Cardiac atrium fibroblast (primary cell): Measurements from ENCODE around the gene CD2BP2. TPM values are rescaled to one million over a fixed set of nuclear protein-coding genes. Genes with fewer than 3 reads are reported as not detected.

Source experiments
- total RNA-seq: library from RNA; depleted of rRNA; stranded (reverse); fragments of >200 nt; gene quantifications from 2 replicates; pipeline ENCODE4 v1.2.3, GENCODE V29; 2015

Gene CD2BP2
- 42.4 and 48.6 TPM in 2 replicates for total RNA-seq

GRCh38 chr16:30355144-30355953 is at the start of gene CD2BP2:
CD2BP2 (minus strand) TSS chr16:30355308; CDS start chr16:30354681, 627 bp downstream.

GRCh38 chr16:30395155-30395991 is 40.3 kb upstream of the CD2BP2 start, which contains the start of gene ZNF48:
ZNF48 (plus strand) TSS chr16:30395420; CDS start chr16:30395795, 375 bp downstream.

GRCh38 chr16:30382111-30382881 is 27.2 kb upstream of the CD2BP2 start, which contains the start of gene SEPTIN1:
SEPTIN1 (minus strand) TSS chr16:30382561; CDS start chr16:30382542, 19 bp downstream.

GRCh38 chr16:30374538-30374937 is 19.4 kb upstream of the CD2BP2 start, which contains the start of gene MYL11:
MYL11 (plus strand) TSS chr16:30374802; CDS start chr16:30374858, 56 bp downstream.

GRCh38 chr16:30370456-30371247 is 15.5 kb upstream of the CD2BP2 start, which contains the start of gene TBC1D10B:
TBC1D10B (minus strand) TSS chr16:30370494; CDS start chr16:30370183, 311 bp downstream.

Other genes starting within 250 kb of the CD2BP2 start
- gene GDPD3, start 241.8 kb downstream of the CD2BP2 start, total RNA-seq, result 0.81 and 1.8 TPM in 2 replicates
- gene MAPK3, start 232.1 kb downstream of the CD2BP2 start, total RNA-seq, result 79.4 and 81.2 TPM in 2 replicates
- under 0.01 and 0.90 TPM in 2 replicates for gene CORO1A, start 171.7 kb downstream of the CD2BP2 start, total RNA-seq
- 272 and 348 TPM in 2 replicates for gene BOLA2B, start 161.6 kb downstream of the CD2BP2 start, total RNA-seq
- gene SLX1A, start 161.4 kb downstream of the CD2BP2 start, total RNA-seq, result 16.4 and 43.6 TPM in 2 replicates
- 7.1 and 13.4 TPM in 2 replicates for gene SULT1A3, start 156.1 kb downstream of the CD2BP2 start, total RNA-seq
- gene NPIPB13, start 106.8 kb downstream of the CD2BP2 start, total RNA-seq, result 0.18 and 1.5 TPM in 2 replicates
- 32.0 and 44.6 TPM in 2 replicates for gene TBC1D10B, start 15.2 kb upstream of the CD2BP2 start, total RNA-seq
- gene MYL11, start 19.5 kb upstream of the CD2BP2 start, total RNA-seq, result not detected in 2 replicates
- not detected in 2 replicates for gene SEPTIN1, start 27.3 kb upstream of the CD2BP2 start, total RNA-seq
- gene ZNF48, start 40.1 kb upstream of the CD2BP2 start, total RNA-seq, result 3.7 and 7.6 TPM in 2 replicates
- 11.9 and 17.2 TPM in 2 replicates for gene ZNF771, start 52.3 kb upstream of the CD2BP2 start, total RNA-seq
- 14.6 and 19.8 TPM in 2 replicates for gene DCTPP1, start 74.7 kb upstream of the CD2BP2 start, total RNA-seq
- gene SEPHS2, start 90.6 kb upstream of the CD2BP2 start, total RNA-seq, result 16.4 and 24.5 TPM in 2 replicates
- gene ITGAL, start 117.4 kb upstream of the CD2BP2 start, total RNA-seq, result not detected in 2 replicates
- 23.6 and 24.8 TPM in 2 replicates for gene ZNF768, start 171.3 kb upstream of the CD2BP2 start, total RNA-seq
- 6.9 and 11.3 TPM in 2 replicates for gene ZNF747, start 179.6 kb upstream of the CD2BP2 start, total RNA-seq
- 7.3 and 9.0 TPM in 2 replicates for gene ZNF764, start 203.1 kb upstream of the CD2BP2 start, total RNA-seq
- gene ZNF688, start 216.4 kb upstream of the CD2BP2 start, total RNA-seq, result 6.6 and 11.7 TPM in 2 replicates
- 4.9 and 8.1 TPM in 2 replicates for gene ZNF785, start 230.4 kb upstream of the CD2BP2 start, total RNA-seq